Upper lobe of left lung (tissue), 4 donors: ENCODE data around the gene UNC5C.

Experiments used
- POLR2A ChIP-seq, 4 donors: fragments of 450-650 bp; IDR thresholded peaks; one replicate each; pipeline ENCODE4 v1.5.1; 2016 to 2017; ENCODE audit warnings: antibody characterized with exemption in 4 of 4, mild to moderate bottlenecking in 2 of 4
- TF ChIP-seq, protein P1 (sequence below), 6 experiments: fragments of 450-650 bp in 4 of 6; fragments of 200-600 bp in 2 of 6; sonication (generic) in 2 of 6; IDR thresholded peaks; one replicate each; pipeline ENCODE4 v1.5.1; 2016 to 2019; ENCODE audit warnings: antibody characterized with exemption in 6 of 6

GRCh38 chr4:95363966-95364365, 184.8 kb downstream of the UNC5C start:
- TF ChIP-seq, protein P1, sequence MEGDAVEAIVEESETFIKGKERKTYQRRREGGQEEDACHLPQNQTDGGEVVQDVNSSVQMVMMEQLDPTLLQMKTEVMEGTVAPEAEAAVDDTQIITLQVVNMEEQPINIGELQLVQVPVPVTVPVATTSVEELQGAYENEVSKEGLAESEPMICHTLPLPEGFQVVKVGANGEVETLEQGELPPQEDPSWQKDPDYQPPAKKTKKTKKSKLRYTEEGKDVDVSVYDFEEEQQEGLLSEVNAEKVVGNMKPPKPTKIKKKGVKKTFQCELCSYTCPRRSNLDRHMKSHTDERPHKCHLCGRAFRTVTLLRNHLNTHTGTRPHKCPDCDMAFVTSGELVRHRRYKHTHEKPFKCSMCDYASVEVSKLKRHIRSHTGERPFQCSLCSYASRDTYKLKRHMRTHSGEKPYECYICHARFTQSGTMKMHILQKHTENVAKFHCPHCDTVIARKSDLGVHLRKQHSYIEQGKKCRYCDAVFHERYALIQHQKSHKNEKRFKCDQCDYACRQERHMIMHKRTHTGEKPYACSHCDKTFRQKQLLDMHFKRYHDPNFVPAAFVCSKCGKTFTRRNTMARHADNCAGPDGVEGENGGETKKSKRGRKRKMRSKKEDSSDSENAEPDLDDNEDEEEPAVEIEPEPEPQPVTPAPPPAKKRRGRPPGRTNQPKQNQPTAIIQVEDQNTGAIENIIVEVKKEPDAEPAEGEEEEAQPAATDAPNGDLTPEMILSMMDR (IDR thresholded peaks at IDR 0.05), result no peak
- TF ChIP-seq POLR2A (IDR thresholded peaks at IDR 0.05), result no peak
